ENCODE results near the gene KRT4.

Gene KRT4

DNA sequence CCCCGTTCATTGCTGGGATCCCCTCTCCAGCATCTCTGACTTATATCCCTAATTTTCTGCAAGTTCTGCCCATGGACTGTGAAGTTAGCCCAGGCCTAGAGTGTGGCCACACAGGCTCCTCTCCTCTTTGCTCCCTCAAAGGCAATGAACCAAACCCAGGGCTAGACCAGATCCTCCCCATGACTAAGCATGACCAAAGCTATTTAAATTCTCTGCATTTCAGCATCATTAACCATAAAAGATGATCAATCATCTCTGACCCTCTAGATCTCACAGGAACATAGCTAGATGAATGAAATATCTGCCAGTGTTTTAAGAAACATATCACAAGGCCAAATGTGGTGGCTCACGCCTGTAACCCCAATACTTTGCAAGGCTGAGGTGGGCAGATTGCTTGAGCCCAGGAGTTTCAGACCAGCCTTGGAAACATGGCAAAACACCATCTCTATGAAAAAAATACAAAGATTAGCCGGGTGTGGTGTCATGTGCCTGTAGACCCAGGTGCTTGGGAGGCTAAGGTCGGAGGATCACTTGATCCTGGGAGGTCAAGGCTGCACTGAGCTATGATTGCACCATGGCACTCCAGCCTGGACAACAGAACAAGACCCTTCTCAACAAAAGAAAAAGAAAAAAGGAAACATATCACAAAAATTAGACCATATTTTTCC is 15.8 kb downstream of the KRT4 start:
- Histone ChIP-seq H3K9ac (ENCODE audit: low read depth, low read length, poor library complexity) (no peak overlapping the region), H3K36me3 (replicated peaks in 1 of 2; ENCODE audit: control insufficient read depth in 2 of 2, insufficient read depth in 2 of 2, low read length in 2 of 2) (no peaks in the 10 kb centered on the region), H4K91ac (ENCODE audit: low read depth, low read length, poor library complexity) (no peak overlapping the region), H3K14ac (ENCODE audit: low read length) (no peak overlapping the region), H2BK5ac (ENCODE audit: low read length) (no peak overlapping the region), H2BK15ac (ENCODE audit: low read length) (no peak overlapping the region), H2AFZ (ENCODE audit: low read length) (no peak overlapping the region), H2BK12ac (ENCODE audit: low read length) (no peak overlapping the region), H4K8ac (ENCODE audit: low read depth, low read length) (no peak overlapping the region), H3K4me1 (ENCODE audit: control insufficient read depth in 2 of 2, insufficient read depth in 1 of 2, low read depth in 1 of 2, low read length in 2 of 2) (peaks cover 0 to 2% of the 10 kb centered on the region in 2 donors), H3K79me1 (ENCODE audit: low read depth, low read length) (no peaks in the 10 kb centered on the region), H3K27ac (replicated peaks; ENCODE audit: low read length) (no peak overlapping the region), H3K4me2 (ENCODE audit: insufficient read depth, low read length, poor library complexity, severe bottlenecking) (no peak overlapping the region), H3K4ac (ENCODE audit: low read length) (no peak overlapping the region), H3K27me3 (ENCODE audit: control insufficient read depth in 3 of 3, insufficient read depth in 3 of 3, low read depth in 1 of 3, low read length in 3 of 3) (no peaks in the 10 kb centered on the region), H3K4me3 (ENCODE audit: low read length in 2 of 2) (no peak overlapping the region), H3K23ac (ENCODE audit: low read depth, low read length, poor library complexity) (no peak overlapping the region), H3K18ac (ENCODE audit: low read length) (no peak overlapping the region), H2AK5ac (ENCODE audit: low read depth, low read length) (no peak overlapping the region), H2BK120ac (ENCODE audit: low read depth, low read length) (no peak overlapping the region), H3K9me3 (replicated peaks in 1 of 2; ENCODE audit: control insufficient read depth in 2 of 2, insufficient read depth in 1 of 2, low read depth in 1 of 2, low read length in 2 of 2) (no peaks in the 10 kb centered on the region)
- DNase-seq (ENCODE audit: low spot score): no peak
- whole genome bisulfite sequencing, 2 donors (ENCODE audit: extremely low coverage in 2 of 2, insufficient read length in 2 of 2, insufficient replicate concordance in 1 of 2): no CpG with 5 or more reads among the region's 4 CpGs

DNA sequence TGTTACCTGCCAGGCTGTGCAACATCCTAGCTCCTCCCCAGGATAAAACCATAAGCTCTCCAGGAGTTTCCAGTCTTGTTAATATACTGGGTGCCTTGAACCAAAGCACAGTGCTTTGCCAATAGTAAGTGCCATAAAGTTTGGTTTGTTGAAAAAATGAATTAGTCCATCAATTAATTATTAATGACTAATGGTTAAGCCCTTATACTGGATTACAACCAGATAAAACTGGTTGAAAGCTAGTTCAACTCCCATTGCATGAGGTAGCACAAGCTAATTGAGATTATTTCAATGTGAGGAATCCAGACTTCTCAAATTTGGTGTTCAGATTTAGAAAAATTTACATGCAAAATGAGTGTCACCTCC is 16.4 kb downstream of the KRT4 start:
- Histone ChIP-seq H3K4me2 (ENCODE audit: insufficient read depth, low read length, poor library complexity, severe bottlenecking) (no peak overlapping the region), H3K14ac (ENCODE audit: low read length) (no peak overlapping the region), H4K91ac (ENCODE audit: low read depth, low read length, poor library complexity) (no peak overlapping the region), H3K27me3 (ENCODE audit: control insufficient read depth in 3 of 3, insufficient read depth in 3 of 3, low read depth in 1 of 3, low read length in 3 of 3) (no peaks in the 10 kb centered on the region), H2BK5ac (ENCODE audit: low read length) (no peak overlapping the region), H3K4me1 (ENCODE audit: control insufficient read depth in 2 of 2, insufficient read depth in 1 of 2, low read depth in 1 of 2, low read length in 2 of 2) (peaks cover 0 to 2% of the 10 kb centered on the region in 2 donors), H3K23ac (ENCODE audit: low read depth, low read length, poor library complexity) (no peak overlapping the region), H3K9me3 (replicated peaks in 1 of 2; ENCODE audit: control insufficient read depth in 2 of 2, insufficient read depth in 1 of 2, low read depth in 1 of 2, low read length in 2 of 2) (no peaks in the 10 kb centered on the region), H3K18ac (ENCODE audit: low read length) (no peak overlapping the region), H2BK12ac (ENCODE audit: low read length) (no peak overlapping the region), H2AFZ (ENCODE audit: low read length) (no peak overlapping the region), H3K9ac (ENCODE audit: low read depth, low read length, poor library complexity) (no peak overlapping the region), H3K4me3 (ENCODE audit: low read length in 2 of 2) (no peak overlapping the region), H4K8ac (ENCODE audit: low read depth, low read length) (no peak overlapping the region), H3K36me3 (replicated peaks in 1 of 2; ENCODE audit: control insufficient read depth in 2 of 2, insufficient read depth in 2 of 2, low read length in 2 of 2) (no peaks in the 10 kb centered on the region), H3K4ac (ENCODE audit: low read length) (no peak overlapping the region), H2AK5ac (ENCODE audit: low read depth, low read length) (no peak overlapping the region), H2BK120ac (ENCODE audit: low read depth, low read length) (no peak overlapping the region), H2BK15ac (ENCODE audit: low read length) (no peak overlapping the region), H3K79me1 (ENCODE audit: low read depth, low read length) (no peaks in the 10 kb centered on the region), H3K27ac (replicated peaks; ENCODE audit: low read length) (no peak overlapping the region)
- DNase-seq (ENCODE audit: low spot score): no peak

DNA sequence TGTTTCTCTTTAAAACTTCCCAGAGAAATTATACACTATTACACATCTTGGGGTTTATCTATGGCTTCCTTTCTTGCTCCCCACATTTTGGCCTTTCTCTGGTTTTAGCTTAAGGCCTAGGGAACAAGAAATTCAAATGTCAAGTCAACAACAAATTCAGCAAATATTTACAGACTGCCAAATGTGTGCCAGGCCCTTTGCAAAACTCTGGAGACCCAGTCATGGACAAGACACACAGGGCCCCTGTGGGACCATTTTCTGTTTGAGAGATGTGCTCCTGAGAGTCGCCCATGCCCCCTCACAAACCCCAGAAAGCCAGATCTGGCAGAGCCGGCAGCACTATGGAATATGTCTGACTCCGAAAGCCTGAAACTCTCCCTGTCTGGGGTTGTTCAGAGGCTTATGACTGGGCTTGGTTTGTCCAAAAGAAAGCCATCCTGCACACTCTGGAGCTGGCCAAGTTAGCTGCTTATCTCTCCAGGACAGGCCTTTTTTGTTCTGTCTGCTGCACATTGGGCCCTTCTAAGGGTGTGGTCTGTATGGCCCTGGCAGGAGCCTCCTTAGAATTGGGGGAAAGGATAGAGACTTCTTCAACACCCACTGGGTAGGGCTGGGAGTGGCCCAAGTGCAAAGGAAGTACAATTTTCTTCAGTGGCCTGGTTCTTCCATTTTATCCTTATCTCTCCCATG is 16.9 kb downstream of the KRT4 start:
- Histone ChIP-seq H4K8ac (ENCODE audit: low read depth, low read length) (no peak overlapping the region), H3K4me3 (ENCODE audit: low read length in 2 of 2) (no peak overlapping the region), H3K9me3 (replicated peaks in 1 of 2; ENCODE audit: control insufficient read depth in 2 of 2, insufficient read depth in 1 of 2, low read depth in 1 of 2, low read length in 2 of 2) (no peaks in the 10 kb centered on the region), H3K36me3 (replicated peaks in 1 of 2; ENCODE audit: control insufficient read depth in 2 of 2, insufficient read depth in 2 of 2, low read length in 2 of 2) (no peaks in the 10 kb centered on the region), H4K91ac (ENCODE audit: low read depth, low read length, poor library complexity) (no peak overlapping the region), H3K79me1 (ENCODE audit: low read depth, low read length) (no peaks in the 10 kb centered on the region), H3K27ac (replicated peaks; ENCODE audit: low read length) (no peak overlapping the region), H3K18ac (ENCODE audit: low read length) (no peak overlapping the region), H3K4ac (ENCODE audit: low read length) (no peak overlapping the region), H3K27me3 (ENCODE audit: control insufficient read depth in 3 of 3, insufficient read depth in 3 of 3, low read depth in 1 of 3, low read length in 3 of 3) (no peaks in the 10 kb centered on the region), H2BK12ac (ENCODE audit: low read length) (no peak overlapping the region), H2BK5ac (ENCODE audit: low read length) (no peak overlapping the region), H2AFZ (ENCODE audit: low read length) (no peak overlapping the region), H3K23ac (ENCODE audit: low read depth, low read length, poor library complexity) (no peak overlapping the region), H2BK120ac (ENCODE audit: low read depth, low read length) (no peak overlapping the region), H3K14ac (ENCODE audit: low read length) (no peak overlapping the region), H3K4me2 (ENCODE audit: insufficient read depth, low read length, poor library complexity, severe bottlenecking) (no peak overlapping the region), H3K4me1 (ENCODE audit: control insufficient read depth in 2 of 2, insufficient read depth in 1 of 2, low read depth in 1 of 2, low read length in 2 of 2) (peaks cover 0 to under 1% of the 10 kb centered on the region in 2 donors), H2AK5ac (ENCODE audit: low read depth, low read length) (no peak overlapping the region), H2BK15ac (ENCODE audit: low read length) (no peak overlapping the region), H3K9ac (ENCODE audit: low read depth, low read length, poor library complexity) (no peak overlapping the region)
- WGBS, 2 donors (ENCODE audit: extremely low coverage in 2 of 2, insufficient read length in 2 of 2, insufficient replicate concordance in 1 of 2): no CpG with 5 or more reads among the region's 3 CpGs
- no peak for DNase-seq (ENCODE audit: low spot score)

DNA sequence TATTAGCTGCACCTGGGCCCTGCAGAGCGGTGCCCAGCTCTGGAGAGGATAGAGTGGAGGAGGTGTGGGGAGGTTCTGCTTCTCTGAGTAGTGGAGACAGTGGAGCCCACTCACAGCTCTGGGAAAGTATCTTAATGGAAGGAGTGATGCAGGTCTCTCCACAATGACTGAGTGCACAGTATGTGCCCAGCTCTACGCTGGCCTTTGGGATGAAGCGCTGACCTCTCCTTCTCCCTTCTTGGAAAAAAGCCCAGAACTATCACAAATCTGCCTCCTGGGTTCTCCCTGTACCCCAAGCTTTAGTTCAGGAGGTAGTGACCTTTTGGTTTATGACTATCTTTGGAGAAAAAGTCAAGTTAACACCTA is 17.5 kb downstream of the KRT4 start:
- Histone ChIP-seq H3K4me3 (ENCODE audit: low read length in 2 of 2) (no peak overlapping the region), H2BK12ac (ENCODE audit: low read length) (no peak overlapping the region), H3K9me3 (replicated peaks in 1 of 2; ENCODE audit: control insufficient read depth in 2 of 2, insufficient read depth in 1 of 2, low read depth in 1 of 2, low read length in 2 of 2) (no peaks in the 10 kb centered on the region), H4K8ac (ENCODE audit: low read depth, low read length) (no peak overlapping the region), H3K23ac (ENCODE audit: low read depth, low read length, poor library complexity) (no peak overlapping the region), H3K14ac (ENCODE audit: low read length) (no peak overlapping the region), H3K27ac (replicated peaks; ENCODE audit: low read length) (no peak overlapping the region), H4K91ac (ENCODE audit: low read depth, low read length, poor library complexity) (no peak overlapping the region), H2BK5ac (ENCODE audit: low read length) (no peak overlapping the region), H2AK5ac (ENCODE audit: low read depth, low read length) (no peak overlapping the region), H3K36me3 (replicated peaks in 1 of 2; ENCODE audit: control insufficient read depth in 2 of 2, insufficient read depth in 2 of 2, low read length in 2 of 2) (no peaks in the 10 kb centered on the region), H3K4me2 (ENCODE audit: insufficient read depth, low read length, poor library complexity, severe bottlenecking) (no peak overlapping the region), H3K4me1 (ENCODE audit: control insufficient read depth in 2 of 2, insufficient read depth in 1 of 2, low read depth in 1 of 2, low read length in 2 of 2) (no peaks in the 10 kb centered on the region), H3K18ac (ENCODE audit: low read length) (no peak overlapping the region), H3K4ac (ENCODE audit: low read length) (no peak overlapping the region), H3K9ac (ENCODE audit: low read depth, low read length, poor library complexity) (no peak overlapping the region), H3K79me1 (ENCODE audit: low read depth, low read length) (no peaks in the 10 kb centered on the region), H2AFZ (ENCODE audit: low read length) (no peak overlapping the region), H3K27me3 (ENCODE audit: control insufficient read depth in 3 of 3, insufficient read depth in 3 of 3, low read depth in 1 of 3, low read length in 3 of 3) (no peaks in the 10 kb centered on the region), H2BK120ac (ENCODE audit: low read depth, low read length) (no peak overlapping the region), H2BK15ac (ENCODE audit: low read length) (no peak overlapping the region)
- no peak for DNase-seq (ENCODE audit: low spot score)
- no CpG with 5 or more reads among the region's 3 CpGs for whole genome bisulfite sequencing, 2 donors (ENCODE audit: extremely low coverage in 2 of 2, insufficient read length in 2 of 2, insufficient replicate concordance in 1 of 2)
